GM21717 (cell line): ENCODE results near the gene ACSM2B.
"Not testable (repeated sequence)": the region's sequence is repeated elsewhere in the genome, so short reads cannot be mapped to it uniquely, and the experiment has no call there.

Experiments
- ATAC-seq: cut with Tn5 transposase; IDR thresholded peaks from one replicate; pipeline ENCODE4 v1.9.1; 2021; ENCODE audit warnings: mild to moderate bottlenecking, moderate library complexity; ENCODE audit not compliant: unreplicated experiment

Gene ACSM2B

DNA sequence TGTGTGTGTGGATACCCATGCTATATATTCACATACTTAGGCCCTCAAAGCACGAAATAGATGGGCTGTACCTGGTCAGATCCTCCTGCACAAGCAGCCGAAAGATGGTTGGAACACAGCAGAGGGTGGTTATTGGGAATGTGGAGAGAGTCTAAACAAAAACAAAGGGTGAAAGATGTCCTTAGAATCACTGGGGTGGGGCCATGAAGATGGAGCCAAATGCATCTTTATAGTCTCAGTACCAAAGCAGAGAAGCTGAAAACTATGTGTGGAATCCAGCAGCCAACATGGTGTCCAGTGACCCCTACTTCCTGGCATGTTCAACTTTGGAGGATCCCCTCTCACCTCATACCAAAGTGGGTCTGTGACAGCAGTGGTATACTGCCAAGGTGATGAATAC is 19.5 kb upstream of the ACSM2B start:
- ATAC-seq: not testable (repeated sequence)

GRCh38 chr16:20595068-20595467 is 18.9 kb upstream of the ACSM2B start:
- not testable (repeated sequence) for ATAC-seq

DNA sequence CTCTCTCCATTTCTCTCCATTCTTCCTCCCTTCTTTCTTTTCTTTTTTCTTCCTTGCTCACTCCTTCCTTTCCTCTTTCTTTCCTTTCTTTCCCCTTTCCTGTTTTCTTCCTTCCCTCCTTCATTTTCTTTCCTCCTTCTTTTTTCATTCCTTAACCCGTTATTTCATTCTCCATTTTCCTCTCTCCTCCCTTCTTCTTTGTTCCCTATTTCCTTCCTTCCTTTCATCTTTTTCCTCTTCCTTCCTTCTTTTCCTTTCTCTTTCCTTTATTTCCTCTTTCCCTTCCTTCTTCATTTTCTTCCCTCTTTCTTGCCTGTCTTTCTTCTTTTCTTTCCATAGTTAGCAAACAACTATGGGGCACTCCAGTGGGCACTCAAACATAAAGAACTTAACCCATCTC is 16.6 kb upstream of the ACSM2B start:
- ATAC-seq: not testable (repeated sequence)

DNA sequence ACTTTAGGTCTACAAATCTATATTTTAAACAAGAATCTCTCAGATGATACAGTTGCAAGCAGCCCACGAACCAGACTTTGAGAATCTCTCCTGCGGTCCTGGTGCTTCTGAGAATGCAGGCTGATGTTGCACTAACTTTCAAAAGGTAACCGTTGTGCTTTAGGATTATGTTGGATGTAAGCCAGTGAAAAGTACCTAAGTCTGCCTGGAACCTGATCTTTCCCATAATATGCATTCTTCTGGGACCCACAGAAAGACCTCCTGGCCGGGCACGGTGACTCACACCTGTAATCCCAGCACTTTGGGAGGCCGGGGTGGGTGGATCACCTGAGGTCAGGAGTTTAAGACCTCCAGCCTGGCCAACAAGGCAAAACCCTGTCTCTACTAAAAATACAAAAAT is 13.3 kb upstream of the ACSM2B start:
- not testable (repeated sequence) for ATAC-seq

- ATAC-seq: not testable (repeated sequence)
Observed at GRCh38 chr16:20587645-20588074, 11.5 kb upstream of the ACSM2B start.

GRCh38 chr16:20586716-20587115 is 10.5 kb upstream of the ACSM2B start:
- ATAC-seq: not testable (repeated sequence)

- ATAC-seq: not testable (repeated sequence)
Observed at GRCh38 chr16:20586112-20586511, 9.9 kb upstream of the ACSM2B start.

- ATAC-seq: not testable (repeated sequence)
Observed at GRCh38 chr16:20580487-20581259, 4.5 kb upstream of the ACSM2B start.

DNA sequence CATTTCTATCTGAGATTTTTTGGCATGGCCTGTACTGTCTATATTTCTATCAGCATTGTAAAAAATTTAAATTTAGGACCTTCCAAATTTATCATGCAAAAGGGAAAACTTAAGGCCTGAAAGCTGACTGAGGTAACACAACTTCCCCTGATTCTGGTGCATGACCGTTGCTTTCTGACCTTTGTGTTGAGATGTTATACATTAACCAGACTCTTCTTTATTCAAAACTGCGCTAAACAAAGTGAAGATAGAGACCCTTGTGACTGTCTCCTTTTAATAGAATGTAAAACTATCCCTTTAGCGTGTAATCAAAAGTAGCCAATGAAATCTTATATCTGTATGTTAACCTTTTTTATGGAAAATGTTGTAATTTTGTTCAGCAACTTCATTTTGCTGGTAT is 1.9 kb upstream of the ACSM2B start:
- not testable (repeated sequence) for ATAC-seq

- ATAC-seq: not testable (repeated sequence)
Observed at GRCh38 chr16:20569117-20569651, 7.0 kb downstream of the ACSM2B start.

- ATAC-seq: no peak
Observed at GRCh38 chr16:20568404-20568803, 7.8 kb downstream of the ACSM2B start.

- no peak for ATAC-seq
Observed at GRCh38 chr16:20566864-20567263, 9.3 kb downstream of the ACSM2B start.

DNA sequence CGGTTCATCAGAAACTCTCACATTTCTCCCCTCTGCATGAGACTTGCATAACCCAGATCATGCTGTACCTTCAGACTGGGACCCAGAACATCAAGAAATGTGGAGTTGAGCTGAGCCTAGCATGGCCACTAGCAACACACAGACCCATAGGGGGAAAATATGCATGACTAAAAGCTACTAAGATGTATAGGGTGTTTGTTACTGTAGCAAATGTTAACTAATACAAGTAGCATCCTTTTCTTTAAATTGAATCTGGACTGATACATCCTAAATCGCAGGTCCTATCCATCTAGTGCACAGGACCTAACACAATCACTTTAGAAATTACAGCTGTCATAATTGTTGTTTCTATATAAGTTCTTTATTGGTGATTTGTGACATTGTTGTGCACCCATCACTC is 10.8 kb downstream of the ACSM2B start:
- not testable (repeated sequence) for ATAC-seq

GRCh38 chr16:20564218-20564617 is 11.9 kb downstream of the ACSM2B start:
- ATAC-seq: not testable (repeated sequence)

GRCh38 chr16:20555628-20556027 is 20.5 kb downstream of the ACSM2B start:
- ATAC-seq: not testable (repeated sequence)

GRCh38 chr16:20554689-20555088 is 21.5 kb downstream of the ACSM2B start:
- ATAC-seq: not testable (repeated sequence)

DNA sequence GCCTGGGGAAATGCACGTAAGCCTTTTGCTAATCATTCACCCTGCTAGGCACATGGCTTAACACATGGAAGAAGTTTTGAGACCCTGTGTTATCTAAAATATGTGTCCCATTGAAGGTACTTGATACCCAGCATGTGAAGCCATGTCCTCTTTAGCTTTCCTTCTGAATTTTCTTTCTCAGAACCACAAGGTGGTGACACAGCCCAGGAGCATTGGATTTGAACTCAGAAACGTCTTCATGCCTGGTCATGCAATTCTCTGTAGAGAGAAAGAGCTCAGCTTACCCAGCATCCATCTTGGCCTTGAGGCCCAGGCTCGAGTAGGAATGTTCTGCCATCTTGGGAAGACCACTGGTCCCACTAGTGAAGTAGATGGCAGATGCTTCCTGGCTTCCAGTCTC is 22.7 kb downstream of the ACSM2B start:
- not testable (repeated sequence) for ATAC-seq

GRCh38 chr16:20546951-20547350 is 29.2 kb downstream of the ACSM2B start:
- ATAC-seq: not testable (repeated sequence)

- not testable (repeated sequence) for ATAC-seq
Observed at GRCh38 chr16:20546278-20546853, 29.8 kb downstream of the ACSM2B start.

- ATAC-seq: not testable (repeated sequence)
Observed at GRCh38 chr16:20540603-20541316, 35.4 kb downstream of the ACSM2B start.

DNA sequence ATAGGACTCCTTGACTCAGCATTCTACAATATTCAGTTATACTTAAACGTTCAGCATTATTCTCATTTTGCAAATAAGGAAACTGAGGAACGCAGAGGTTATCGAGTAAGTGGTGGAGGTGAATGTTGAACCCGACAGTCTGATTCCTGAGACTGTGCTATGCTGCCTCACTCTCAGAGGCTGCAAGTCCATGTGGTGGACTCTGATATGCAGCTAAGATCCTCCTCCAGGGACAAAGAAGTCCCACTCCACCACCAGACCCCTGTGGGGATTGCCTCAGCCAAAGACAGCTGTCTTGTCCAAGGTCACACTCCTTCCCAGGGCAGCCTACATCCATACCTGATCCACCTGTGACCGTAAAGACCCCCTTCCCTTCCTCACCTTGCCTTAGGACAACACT is 37.5 kb downstream of the ACSM2B start:
- no peak for ATAC-seq
